HCT116 (cell line): ENCODE measurements around the gene THOP1. TPM values are rescaled to one million over a fixed set of nuclear protein-coding genes. Genes with fewer than 3 reads are reported as not detected.

Experiments used
- ATAC-seq: fragments of 200-7000 bp; cut with Tn5 transposase; 2 replicates; pipeline ENCODE4 v1.9.1; 2020; ENCODE audit warnings: mild to moderate bottlenecking, moderate library complexity
- BruUV-seq: library from RNA; stranded (reverse); fragments of 400-500 nt; replicated peaks from 2 replicates; lab custom pipeline; 2021; lab: Mats Ljungman, UMichigan
- CTCF ChIA-PET: fragments of 300-600 bp; sonication (Branson Sonifier 250); formaldehyde crosslinking; loops from one replicate; lab custom pipeline; 2021; ENCODE audit warnings: antibody characterized with exemption; lab: Charles Lee
- POLR2A ChIA-PET: fragments of 300-600, 350-600 bp; sonication (Branson Sonifier 250); formaldehyde crosslinking; loops from one replicate; lab custom pipeline; 2021; ENCODE audit warnings: antibody characterized with exemption; lab: Charles Lee
- RAD21 ChIA-PET, 2 experiments: fragments of 300-600 bp; sonication (Branson Sonifier 250); formaldehyde crosslinking; loops; one replicate each; lab custom pipeline; 2023; ENCODE audit warnings: low total read pairs in 2 of 2; ENCODE audit not compliant: uncharacterized antibody in 2 of 2, unreplicated experiment in 2 of 2, low non-redundant PET in 1 of 2; lab: Charles Lee
- DNase-seq: peaks from one replicate; pipeline ENCODE4 v3.0.0-alpha.2; 2010; ENCODE audit warnings: low read depth, low spot score
- H2AFZ ChIP-seq: fragments of 200-600 bp; shearing (Covaris generic), sonication (generic); 2 replicates; pipeline ENCODE4 v1.6.1; 2017; ENCODE audit warnings: low read depth, mixed run types, mixed read lengths, antibody characterized with exemption, low read length; ENCODE audit not compliant: poor library complexity, severe bottlenecking
- H3K27ac ChIP-seq: 2 replicates; pipeline ENCODE4 v1.5.1; 2012; ENCODE audit warnings: low read depth, low read length
- H3K27me3 ChIP-seq: fragments of 200-600 bp; sonication (generic); 2 replicates; pipeline ENCODE4 v1.6.1; 2016; ENCODE audit warnings: mixed run types, low read length, mixed read lengths; ENCODE audit not compliant: insufficient read depth
- H3K36me3 ChIP-seq, 2 experiments: fragments of 200-500 bp in 1 of 2; fragments of 200-600 bp in 1 of 2; sonication (Bioruptor generic) in 1 of 2; sonication (generic) in 1 of 2; 2 replicates each; pipeline versions ENCODE4 v1.5.1 to v1.6.1; 2014 to 2016; ENCODE audit warnings: low read length in 2 of 2, inconsistent platforms in 1 of 2, mixed read lengths in 1 of 2, mixed run types in 1 of 2; ENCODE audit not compliant: insufficient read depth in 2 of 2, control insufficient read depth in 1 of 2
- H3K4me1 ChIP-seq, 2 experiments: fragments of 200-600 bp in 1 of 2; sonication (generic) in 1 of 2; 2 replicates each; pipeline versions ENCODE4 v1.5.1 to v1.6.1; 2012 to 2017; ENCODE audit warnings: low read length in 2 of 2, inconsistent platforms in 1 of 2, mild to moderate bottlenecking in 1 of 2, mixed read lengths in 1 of 2, mixed run types in 1 of 2, moderate library complexity in 1 of 2; ENCODE audit not compliant: insufficient read depth in 2 of 2, control insufficient read depth in 1 of 2
- H3K4me2 ChIP-seq: fragments of 200-600 bp; sonication (generic); 2 replicates; pipeline ENCODE4 v1.6.1; 2017; ENCODE audit warnings: mixed run types, low read length, mixed read lengths
- H3K4me3 ChIP-seq, 2 experiments: fragments of 200-600 bp in 1 of 2; sonication (generic) in 1 of 2; replicated peaks in 1 of 2; 2 replicates each; pipeline ENCODE4 v1.5.1; 2011 to 2016; ENCODE audit warnings: low read length in 2 of 2, control low read depth in 1 of 2, low read depth in 1 of 2, mild to moderate bottlenecking in 1 of 2, mixed read lengths in 1 of 2, mixed run types in 1 of 2
- H3K79me2 ChIP-seq: fragments of 200-600 bp; sonication (generic); 2 replicates; pipeline ENCODE4 v1.6.1; 2017; ENCODE audit warnings: mild to moderate bottlenecking, mixed run types, low read length, moderate library complexity, mixed read lengths; ENCODE audit not compliant: insufficient read depth
- H3K9ac ChIP-seq: fragments of 200-600 bp; sonication (generic); 2 replicates; pipeline ENCODE4 v1.6.1; 2016; ENCODE audit warnings: low read length, mixed read lengths
- H3K9me2 ChIP-seq: fragments of 200-600 bp; sonication (generic), shearing (Covaris generic); 2 replicates; pipeline ENCODE4 v1.6.1; 2017; ENCODE audit warnings: mixed run types, mild to moderate bottlenecking, moderate library complexity; ENCODE audit not compliant: insufficient read depth
- H3K9me3 ChIP-seq, 2 experiments: fragments of 200-500 bp in 1 of 2; fragments of 200-600 bp in 1 of 2; sonication (Bioruptor generic) in 1 of 2; sonication (generic) in 1 of 2; 2 replicates each; pipeline ENCODE4 v1.6.1; 2014 to 2017; ENCODE audit warnings: low read length in 2 of 2, mixed read lengths in 2 of 2, inconsistent platforms in 1 of 2, low read depth in 1 of 2, mild to moderate bottlenecking in 1 of 2, mixed run types in 1 of 2, moderate library complexity in 1 of 2; ENCODE audit not compliant: control insufficient read depth in 1 of 2, insufficient read depth in 1 of 2
- H4K20me1 ChIP-seq: fragments of 200-600 bp; sonication (generic), shearing (Covaris generic); 2 replicates; pipeline ENCODE4 v1.6.1; 2017; ENCODE audit warnings: mixed run types, mild to moderate bottlenecking, moderate library complexity; ENCODE audit not compliant: insufficient read depth
- ATF3 ChIP-seq: IDR thresholded peaks from 2 replicates; pipeline ENCODE4 v1.6.1; 2012
- CBX3 ChIP-seq: IDR thresholded peaks from 2 replicates; pipeline ENCODE4 v1.6.1; 2012; ENCODE audit warnings: low read depth
- ELF1 ChIP-seq: IDR thresholded peaks from 2 replicates; pipeline ENCODE4 v1.6.1; 2012; ENCODE audit warnings: low read depth, borderline replicate concordance
- FOSL1 ChIP-seq: IDR thresholded peaks from 2 replicates; pipeline ENCODE4 v1.6.1; 2012; ENCODE audit warnings: low read depth
- JUND ChIP-seq: IDR thresholded peaks from 2 replicates; pipeline ENCODE4 v1.6.1; 2012
- MAX ChIP-seq: IDR thresholded peaks from 2 replicates; pipeline ENCODE4 v1.6.1; 2012
- RAD21 ChIP-seq: IDR thresholded peaks from 2 replicates; pipeline ENCODE4 v1.6.1; 2012; ENCODE audit warnings: low read depth, mild to moderate bottlenecking
- SP1 ChIP-seq: IDR thresholded peaks from 2 replicates; pipeline ENCODE4 v1.6.1; 2012; ENCODE audit warnings: low read depth
- SRF ChIP-seq: IDR thresholded peaks from 2 replicates; pipeline ENCODE4 v1.6.1; 2012; ENCODE audit warnings: low read depth
- ZBTB33 ChIP-seq: IDR thresholded peaks from 2 replicates; pipeline ENCODE4 v1.6.1; 2011; ENCODE audit warnings: mild to moderate bottlenecking, low read length, moderate library complexity; ENCODE audit not compliant: insufficient replicate concordance; ENCODE audit errors: extremely low read depth
- ZNF274 ChIP-seq: fragments of 200-500 bp; sonication (Bioruptor generic); IDR thresholded peaks from 2 replicates; pipeline ENCODE4 v1.6.1; 2014; ENCODE audit warnings: mild to moderate bottlenecking, low read depth, low read length, inconsistent platforms
- intact Hi-C: fragments of 100-400 bp; cut with micrococcal nuclease; formaldehyde crosslinking; loops from 2 replicates; pipeline ENCODE4 v1.10.0; 2022
- total RNA-seq: library from RNA; stranded (reverse); gene quantifications from one replicate; pipeline ENCODE4 v1.2.1, GENCODE V29; 2021; ENCODE audit not compliant: unreplicated experiment

THOP1 gene
- total RNA-seq, 1 experiment from 2014 or later: 201 TPM

- Histone ChIP-seq H3K9me3 (no peaks in the 10 kb centered on the region), H3K79me2 (peaks cover 6% of the 10 kb centered on the region), H3K36me3 (no peaks in the 10 kb centered on the region), H3K9me2 (no peaks in the 10 kb centered on the region), H2AFZ (no peak overlapping the region), H3K4me1 (peaks cover 0 to 3% of the 10 kb centered on the region in 2 experiments; a peak in 3 of 4 replicates), H3K9ac (no peak overlapping the region), H3K4me2 (no peak overlapping the region), H3K27ac (no peak overlapping the region), H3K4me3 (no peak overlapping the region), H4K20me1 (no peaks in the 10 kb centered on the region), H3K27me3 (peaks cover 8% of the 10 kb centered on the region)
- TF ChIP-seq RAD21 (no peak), MAX (no peak), FOSL1 (no peak), JUND (no peak), SP1 (no peak), SRF (no peak), ZNF274 (no peak)
- ChIA-PET CTCF (no interaction called here), POLR2A (no interaction called here), RAD21 (no interaction called here)
- ATAC-seq (no peak), DNase-seq (no peak)
- intact Hi-C loops: no loop called here
- no TSS peak for BruUV-seq
Measured at GRCh38 chr19:2744113-2744512, 41.2 kb upstream of the THOP1 start.

- peaks cover 8% of the 10 kb centered on the region for H3K27me3 ChIP-seq
- no peaks in the 10 kb centered on the region for H3K79me2 ChIP-seq
- ChIA-PET POLR2A (interaction anchor here (1.3 kb wide), 1 partner anchor 272 kb away, joined by 5 read pairs; the partner anchor contains the start of gene GADD45B), RAD21 (no interaction called here), CTCF (interaction anchor here (1.1 kb wide), 1 partner anchor 99 kb away, joined by 5 read pairs; no protein-coding TSS in a partner anchor)
- no peak overlapping the region for H3K9ac ChIP-seq
- no peak overlapping the region for H3K27ac ChIP-seq
- peaks cover 0 to 4% of the 10 kb centered on the region in 2 experiments; a peak in 3 of 4 replicates for H3K4me1 ChIP-seq
- H4K20me1 ChIP-seq: no peaks in the 10 kb centered on the region
- no peak overlapping the region for H2AFZ ChIP-seq
- DNase-seq (no peak), ATAC-seq (no peak)
- intact Hi-C loops: no loop called here
- no TSS peak for BruUV-seq
- H3K4me2 ChIP-seq: no peak overlapping the region
- no peak overlapping the region for H3K4me3 ChIP-seq
- H3K36me3 ChIP-seq: no peaks in the 10 kb centered on the region
- TF ChIP-seq ATF3: no peak
- no peak for TF ChIP-seq MAX
- TF ChIP-seq SP1: no peak
- no peak for TF ChIP-seq ELF1
- no peak for TF ChIP-seq CBX3
- TF ChIP-seq ZBTB33: no peak
- TF ChIP-seq ZNF274: no peak
- TF ChIP-seq, all 23 proteins: peak for 0
- no peaks in the 10 kb centered on the region for H3K9me2 ChIP-seq
- H3K9me3 ChIP-seq: no peaks in the 10 kb centered on the region
Measured at GRCh38 chr19:2747349-2747748, 38.0 kb upstream of the THOP1 start.
